Small intestine (tissue), 7 donors: ENCODE data around the gene ITGAD. TPM values are rescaled to one million over a fixed set of nuclear protein-coding genes. Genes with fewer than 3 reads are reported as not detected.

ENCODE experiments used
- DNase-seq, 2 donors: peaks; one replicate each; pipeline versions ENCODE4 v3.0.0 to v3.0.0-alpha.2; 2013
- FAIRE-seq: peaks from 2 replicates; lab custom pipeline; 2012; peaks lifted over from hg19 to GRCh38; lab: Jason Lieb, UNC
- H3K27ac ChIP-seq, 3 donors: one replicate each; pipeline ENCODE4 v1.5.1; 2013; ENCODE audit warnings: low read length in 2 of 3, mild to moderate bottlenecking in 2 of 3, control low read depth in 1 of 3, inconsistent platforms in 1 of 3, low read depth in 1 of 3, moderate library complexity in 1 of 3
- H3K27me3 ChIP-seq, 3 donors: one replicate each; pipeline ENCODE4 v1.6.1; 2013; ENCODE audit warnings: low read length in 3 of 3, inconsistent platforms in 1 of 3; ENCODE audit not compliant: control insufficient read depth in 3 of 3, insufficient read depth in 3 of 3
- H3K36me3 ChIP-seq, 3 donors: one replicate each; pipeline ENCODE4 v1.6.1; 2013; ENCODE audit warnings: low read length in 3 of 3, inconsistent platforms in 1 of 3, low read depth in 1 of 3, mild to moderate bottlenecking in 1 of 3, moderate library complexity in 1 of 3; ENCODE audit not compliant: control insufficient read depth in 3 of 3, insufficient read depth in 2 of 3
- H3K4me1 ChIP-seq, 3 donors: one replicate each; pipeline ENCODE4 v1.6.1; 2013; ENCODE audit warnings: low read length in 2 of 3, inconsistent platforms in 1 of 3, low read depth in 1 of 3, mild to moderate bottlenecking in 1 of 3, moderate library complexity in 1 of 3; ENCODE audit not compliant: control insufficient read depth in 3 of 3, insufficient read depth in 2 of 3
- H3K4me3 ChIP-seq, 3 donors: one replicate each; pipeline ENCODE4 v1.5.1; 2013; ENCODE audit warnings: low read length in 3 of 3, control low read depth in 1 of 3, inconsistent platforms in 1 of 3, low read depth in 1 of 3, mild to moderate bottlenecking in 1 of 3, moderate library complexity in 1 of 3
- H3K9me3 ChIP-seq, 2 donors: one replicate each; pipeline ENCODE4 v1.6.1; 2013; ENCODE audit warnings: low read depth in 1 of 2, low read length in 1 of 2; ENCODE audit not compliant: control insufficient read depth in 2 of 2, insufficient read depth in 1 of 2
- WGBS, 3 donors: extraction: QIAGEN DNeasy Blood & Tissue Kit; methylation state at CpG; one replicate each; pipeline ENCODE4 v1.1.7; 2013; 5-methylcytosine and 5-hydroxymethylcytosine counted together
- polyA plus RNA-seq, 4 donors: library from polyadenylated mRNA; stranded (reverse) in 3 of 4; unstranded in 1 of 4; fragments of 200-250 nt in 3 of 4; fragments of 120-200 nt in 1 of 4; gene quantifications; one replicate each; pipeline versions ENCODE4 v1.2.1 to v1.2.3, GENCODE V29; 2013
- donor health status: healthy with polysubstance abuse.
- donor health status: control.
- donor health status: control.
- donor health status: Bipolar disorder and iron deficiency.
- donor health status: healthy.

ITGAD gene
- polyA plus RNA-seq, 4 donors = 0.06 to 0.15 TPM; not detected in 2

GRCh38 chr16:31427441-31428278 lies 34.5 kb downstream of the ITGAD start:
- H3K27me3 ChIP-seq = no peaks in the 10 kb centered on the region
- peak overlapping the region in 2 of 3 donors; percentile 56 to 95 for H3K27ac ChIP-seq
- H3K4me3 ChIP-seq = peak overlapping the region in 2 of 3 donors; percentile 54 to 70
- FAIRE-seq (no peak), DNase-seq (peak; percentile 79 to 86)
- H3K36me3 ChIP-seq = no peaks in the 10 kb centered on the region
- peaks cover 0 to 5% of the 10 kb centered on the region in 2 donors for H3K9me3 ChIP-seq
- 13 to 29% (median 17%) methylated on average over 39 to 68 of the region's 83 CpGs for WGBS, 3 donors
- H3K4me1 ChIP-seq = peaks cover 4 to 16% (median 5%) of the 10 kb centered on the region in 3 donors

GRCh38 chr16:31428279-31428597 lies 35.1 kb downstream of the ITGAD start, which contains the start of gene COX6A2:
Gene COX6A2 (minus strand): TSS chr16:31428360. CDS start chr16:31428325, 35 bp downstream.
- Histone ChIP-seq H3K36me3 (no peaks in the 10 kb centered on the region), H3K9me3 (peaks cover 0 to 5% of the 10 kb centered on the region in 2 donors), H3K4me3 (peak within 1 kb of the TSS in 2 of 3 donors; percentile 54 to 70), H3K27me3 (no peaks in the 10 kb centered on the region), H3K27ac (peak within 1 kb of the TSS in 2 of 3 donors; percentile 56 to 95), H3K4me1 (peaks cover 4 to 16% (median 5%) of the 10 kb centered on the region in 3 donors)
- FAIRE-seq = no peak
- WGBS, 3 donors = 35 to 60% (median 58%) methylated on average over 7 of the region's 7 CpGs
- no peak for DNase-seq

- peaks cover 4 to 16% (median 5%) of the 10 kb centered on the region in 3 donors for H3K4me1 ChIP-seq
- DNase-seq (peak in 1 of 2 donors; percentile 36), FAIRE-seq (no peak)
- H3K9me3 ChIP-seq = peaks cover 0 to 5% of the 10 kb centered on the region in 2 donors
- H3K36me3 ChIP-seq = no peaks in the 10 kb centered on the region
- H3K27me3 ChIP-seq = no peaks in the 10 kb centered on the region
- peak overlapping the region in 2 of 3 donors; percentile 56 to 95 for H3K27ac ChIP-seq
- peak overlapping the region in 2 of 3 donors; percentile 54 to 70 for H3K4me3 ChIP-seq
- 65 to 81% (median 75%) methylated on average over 7 of the region's 7 CpGs for WGBS, 3 donors
Observed at GRCh38 chr16:31428638-31429247, 35.6 kb downstream of the ITGAD start.

- DNase-seq = peak in 1 of 2 donors; percentile 70
- Histone ChIP-seq H3K9me3 (peaks cover 0 to 5% of the 10 kb centered on the region in 2 donors), H3K36me3 (no peaks in the 10 kb centered on the region), H3K4me3 (peak overlapping the region in 1 of 3 donors; percentile 70), H3K4me1 (peaks cover 4 to 16% (median 5%) of the 10 kb centered on the region in 3 donors), H3K27ac (peak overlapping the region in 1 of 3 donors; percentile 95), H3K27me3 (no peaks in the 10 kb centered on the region)
- FAIRE-seq = no peak
- WGBS, 3 donors = 0 to 17% (median 5%) methylated on average over 1 of the region's 1 CpG
Observed at GRCh38 chr16:31429314-31429713, 36.2 kb downstream of the ITGAD start.

- no peak for FAIRE-seq
- 64 to 82% (median 77%) methylated on average over 3 of the region's 3 CpGs for WGBS, 3 donors
- Histone ChIP-seq H3K27ac (peak overlapping the region in 1 of 3 donors; percentile 95), H3K27me3 (no peaks in the 10 kb centered on the region), H3K4me1 (peaks cover 4 to 16% (median 5%) of the 10 kb centered on the region in 3 donors), H3K4me3 (no peak overlapping the region), H3K9me3 (peaks cover 0 to 5% of the 10 kb centered on the region in 2 donors), H3K36me3 (no peaks in the 10 kb centered on the region)
- DNase-seq = peak in 1 of 2 donors; percentile 82
Observed at GRCh38 chr16:31429796-31430195, 36.7 kb downstream of the ITGAD start.

- Histone ChIP-seq H3K27me3 (no peaks in the 10 kb centered on the region), H3K36me3 (peaks cover 0 to 3% (median 0%) of the 10 kb centered on the region in 3 donors), H3K27ac (peak overlapping the region in 1 of 3 donors; percentile 69), H3K4me3 (no peak overlapping the region), H3K9me3 (peaks cover 0 to 5% of the 10 kb centered on the region in 2 donors), H3K4me1 (peaks cover 4 to 16% (median 5%) of the 10 kb centered on the region in 3 donors)
- 43 to 51% (median 44%) methylated on average over 5 of the region's 5 CpGs for WGBS, 3 donors
- DNase-seq (peak in 1 of 2 donors; percentile 30), FAIRE-seq (no peak)
Observed at GRCh38 chr16:31430380-31431052, 37.4 kb downstream of the ITGAD start.

- peaks cover 0 to 9% (median 0%) of the 10 kb centered on the region in 3 donors for H3K36me3 ChIP-seq
- 94 to 96% (median 95%) methylated on average over 42 to 47 of the region's 47 CpGs for WGBS, 3 donors
- DNase-seq (no peak), FAIRE-seq (no peak)
- no peaks in the 10 kb centered on the region for H3K9me3 ChIP-seq
- peaks cover 0 to 7% (median 0%) of the 10 kb centered on the region in 3 donors for H3K4me1 ChIP-seq
- H3K27ac ChIP-seq = no peak overlapping the region
- no peaks in the 10 kb centered on the region for H3K27me3 ChIP-seq
- no peak overlapping the region for H3K4me3 ChIP-seq
Observed at GRCh38 chr16:31435341-31436220, 42.4 kb downstream of the ITGAD start.
